Measurements from ENCODE around the gene KRTAP3-3.

Gene KRTAP3-3

GRCh38 chr17:40995116-40995515 lies 1.2 kb upstream of the KRTAP3-3 start:
- Histone ChIP-seq H3K27ac (ENCODE audit: low read depth, low read length) (no peak overlapping the region), H3K36me3 (ENCODE audit: low read length) (no peaks in the 10 kb centered on the region), H3K4me3 (ENCODE audit: insufficient read depth, low read length, poor library complexity, severe bottlenecking) (no peak overlapping the region), H2AFZ (ENCODE audit: low read depth, low read length, severe bottlenecking) (no peak overlapping the region), H4K20me1 (ENCODE audit: low read depth, low read length) (no peaks in the 10 kb centered on the region), H3K4me2 (ENCODE audit: low read depth, low read length, poor library complexity, severe bottlenecking) (no peak overlapping the region), H3K27me3 (ENCODE audit: low read length) (no peaks in the 10 kb centered on the region), H3K9me3 (ENCODE audit: insufficient read depth, low read length) (no peaks in the 10 kb centered on the region), H3F3A (ENCODE audit: insufficient read depth) (no peaks in the 10 kb centered on the region), H3K79me2 (ENCODE audit: insufficient read depth, low read length) (no peaks in the 10 kb centered on the region), H3K9ac (ENCODE audit: low read length) (no peak overlapping the region), H3K9me2 (replicated peaks; ENCODE audit: insufficient read depth, low read length) (no peaks in the 10 kb centered on the region)
- TF ChIP-seq EZH2phosphoT487 (conservative IDR thresholded peaks at IDR 0.05; ENCODE audit: low read length) = no peak
- TF ChIP-seq, protein P1, sequence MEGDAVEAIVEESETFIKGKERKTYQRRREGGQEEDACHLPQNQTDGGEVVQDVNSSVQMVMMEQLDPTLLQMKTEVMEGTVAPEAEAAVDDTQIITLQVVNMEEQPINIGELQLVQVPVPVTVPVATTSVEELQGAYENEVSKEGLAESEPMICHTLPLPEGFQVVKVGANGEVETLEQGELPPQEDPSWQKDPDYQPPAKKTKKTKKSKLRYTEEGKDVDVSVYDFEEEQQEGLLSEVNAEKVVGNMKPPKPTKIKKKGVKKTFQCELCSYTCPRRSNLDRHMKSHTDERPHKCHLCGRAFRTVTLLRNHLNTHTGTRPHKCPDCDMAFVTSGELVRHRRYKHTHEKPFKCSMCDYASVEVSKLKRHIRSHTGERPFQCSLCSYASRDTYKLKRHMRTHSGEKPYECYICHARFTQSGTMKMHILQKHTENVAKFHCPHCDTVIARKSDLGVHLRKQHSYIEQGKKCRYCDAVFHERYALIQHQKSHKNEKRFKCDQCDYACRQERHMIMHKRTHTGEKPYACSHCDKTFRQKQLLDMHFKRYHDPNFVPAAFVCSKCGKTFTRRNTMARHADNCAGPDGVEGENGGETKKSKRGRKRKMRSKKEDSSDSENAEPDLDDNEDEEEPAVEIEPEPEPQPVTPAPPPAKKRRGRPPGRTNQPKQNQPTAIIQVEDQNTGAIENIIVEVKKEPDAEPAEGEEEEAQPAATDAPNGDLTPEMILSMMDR (IDR thresholded peaks at IDR 0.05; ENCODE audit: insufficient read depth, low read length, poor library complexity, severe bottlenecking) = no peak

DNA sequence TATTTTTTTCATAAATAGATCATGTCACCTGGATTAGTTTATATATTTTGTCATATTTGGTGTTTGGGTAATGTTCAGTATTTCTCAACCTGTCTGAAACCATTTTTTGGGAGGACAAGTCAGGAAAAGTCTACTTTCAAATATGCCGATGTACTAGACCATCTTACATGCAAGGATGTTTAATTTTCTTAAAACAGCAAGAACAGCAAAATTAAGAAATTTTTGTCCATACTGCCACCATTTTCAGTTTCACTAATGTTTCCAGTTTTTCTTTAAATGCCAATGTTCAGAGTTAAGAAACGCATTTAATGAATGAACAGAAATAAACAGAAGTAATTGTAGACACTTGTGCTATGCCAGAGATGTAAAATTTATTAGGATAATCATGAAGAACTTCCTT lies 880 bp downstream of the KRTAP3-3 start:
- Histone ChIP-seq H3K27me3 (ENCODE audit: low read length) (no peaks in the 10 kb centered on the region), H3K36me3 (ENCODE audit: low read length) (no peaks in the 10 kb centered on the region), H3F3A (ENCODE audit: insufficient read depth) (no peaks in the 10 kb centered on the region), H3K9me2 (replicated peaks; ENCODE audit: insufficient read depth, low read length) (no peaks in the 10 kb centered on the region), H3K27ac (ENCODE audit: low read depth, low read length) (no peak overlapping the region), H3K9me3 (ENCODE audit: insufficient read depth, low read length) (no peaks in the 10 kb centered on the region), H4K20me1 (ENCODE audit: low read depth, low read length) (no peaks in the 10 kb centered on the region), H3K79me2 (ENCODE audit: insufficient read depth, low read length) (no peaks in the 10 kb centered on the region), H3K9ac (ENCODE audit: low read length) (no peak overlapping the region), H2AFZ (ENCODE audit: low read depth, low read length, severe bottlenecking) (no peak overlapping the region), H3K4me2 (ENCODE audit: low read depth, low read length, poor library complexity, severe bottlenecking) (no peak overlapping the region), H3K4me3 (ENCODE audit: insufficient read depth, low read length, poor library complexity, severe bottlenecking) (no peak overlapping the region)
- TF ChIP-seq, protein P1 (IDR thresholded peaks at IDR 0.05; ENCODE audit: insufficient read depth, low read length, poor library complexity, severe bottlenecking) = no peak
- TF ChIP-seq EZH2phosphoT487 (conservative IDR thresholded peaks at IDR 0.05; ENCODE audit: low read length) = no peak

DNA sequence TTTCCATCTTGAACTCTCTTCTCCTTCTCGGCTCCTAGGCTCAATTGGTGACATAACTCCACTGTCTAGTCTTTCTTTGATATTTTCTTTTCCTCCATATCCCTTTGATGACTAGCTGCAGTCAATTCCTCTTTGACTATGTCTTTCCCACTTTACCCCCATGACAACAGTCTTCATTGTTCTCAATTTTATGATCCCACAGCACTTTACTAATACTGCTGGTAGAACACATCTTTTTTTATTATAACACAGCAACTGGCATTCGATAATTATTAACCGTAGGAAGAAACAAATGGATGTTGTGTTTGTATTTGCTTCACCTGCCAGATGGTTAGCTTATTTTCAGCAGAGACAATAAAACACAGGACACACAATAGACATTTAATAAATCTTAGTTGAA lies 1.3 kb downstream of the KRTAP3-3 start:
- Histone ChIP-seq H3K9ac (ENCODE audit: low read length) (no peak overlapping the region), H3K9me3 (ENCODE audit: insufficient read depth, low read length) (no peaks in the 10 kb centered on the region), H3F3A (ENCODE audit: insufficient read depth) (no peaks in the 10 kb centered on the region), H3K27me3 (ENCODE audit: low read length) (no peaks in the 10 kb centered on the region), H2AFZ (ENCODE audit: low read depth, low read length, severe bottlenecking) (no peak overlapping the region), H4K20me1 (ENCODE audit: low read depth, low read length) (no peaks in the 10 kb centered on the region), H3K4me3 (ENCODE audit: insufficient read depth, low read length, poor library complexity, severe bottlenecking) (no peak overlapping the region), H3K4me2 (ENCODE audit: low read depth, low read length, poor library complexity, severe bottlenecking) (no peak overlapping the region), H3K27ac (ENCODE audit: low read depth, low read length) (no peak overlapping the region), H3K79me2 (ENCODE audit: insufficient read depth, low read length) (no peaks in the 10 kb centered on the region), H3K36me3 (ENCODE audit: low read length) (no peaks in the 10 kb centered on the region), H3K9me2 (replicated peaks; ENCODE audit: insufficient read depth, low read length) (no peaks in the 10 kb centered on the region)
- TF ChIP-seq, protein P1 (IDR thresholded peaks at IDR 0.05; ENCODE audit: insufficient read depth, low read length, poor library complexity, severe bottlenecking) = no peak
- TF ChIP-seq EZH2phosphoT487 (conservative IDR thresholded peaks at IDR 0.05; ENCODE audit: low read length) = no peak

All from SU-DHL-6 (cell line).